OCI-LY1 (cell line): ENCODE results near the gene CSTF2.

Experiments used
- EZH2 ChIP-seq: fragments of 200-600 bp; sonication (generic), shearing (Covaris generic); IDR thresholded peaks from 2 replicates; pipeline ENCODE4 v1.8.0; 2017; ENCODE audit warnings: borderline replicate concordance, mixed run types, mild to moderate bottlenecking, antibody characterized with exemption, low read length, moderate library complexity, mixed read lengths
- TF ChIP-seq, protein P1 (sequence below): fragments of 200-600 bp; sonication (generic), shearing (Covaris generic); IDR thresholded peaks from 2 replicates; pipeline ENCODE4 v1.5.1; 2017; ENCODE audit warnings: mild to moderate bottlenecking, antibody characterized with exemption, low read length, moderate library complexity, mixed read lengths

DNA sequence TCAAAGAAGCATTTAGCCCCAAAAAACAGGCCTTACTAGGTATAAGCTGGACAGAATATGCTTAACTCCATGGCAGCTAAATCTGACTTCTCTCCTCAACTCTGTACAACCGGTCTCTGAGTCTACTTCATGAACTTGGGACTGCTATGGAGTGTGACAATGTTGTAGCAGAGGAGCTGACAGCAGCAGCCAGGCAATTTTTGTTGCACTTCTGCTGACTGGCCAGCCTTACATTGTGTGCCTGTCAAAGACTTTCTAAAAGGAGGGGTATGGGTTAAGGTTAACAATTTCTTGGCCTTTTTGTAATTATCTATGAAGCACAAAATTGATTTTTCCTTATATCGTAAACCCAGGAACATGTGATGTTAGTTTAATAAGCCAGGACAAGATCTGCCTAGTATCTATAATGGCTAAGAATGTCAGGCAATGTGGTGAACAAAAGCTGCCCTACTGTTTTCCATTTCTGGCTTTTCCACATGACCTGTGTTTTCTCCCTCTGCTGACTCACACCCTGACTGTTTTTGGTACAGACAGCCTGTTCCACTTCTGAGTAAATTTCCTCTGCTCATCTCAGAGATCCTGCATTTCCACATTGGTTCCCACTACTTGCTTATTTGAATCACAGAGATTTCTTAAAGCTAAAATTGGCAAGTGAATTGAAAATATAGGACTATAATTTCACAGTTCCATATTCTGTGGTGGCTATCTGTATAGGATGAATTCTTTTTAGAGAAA is 44.6 kb downstream of the CSTF2 start:
- TF ChIP-seq EZH2: no peak
- TF ChIP-seq, protein P1, sequence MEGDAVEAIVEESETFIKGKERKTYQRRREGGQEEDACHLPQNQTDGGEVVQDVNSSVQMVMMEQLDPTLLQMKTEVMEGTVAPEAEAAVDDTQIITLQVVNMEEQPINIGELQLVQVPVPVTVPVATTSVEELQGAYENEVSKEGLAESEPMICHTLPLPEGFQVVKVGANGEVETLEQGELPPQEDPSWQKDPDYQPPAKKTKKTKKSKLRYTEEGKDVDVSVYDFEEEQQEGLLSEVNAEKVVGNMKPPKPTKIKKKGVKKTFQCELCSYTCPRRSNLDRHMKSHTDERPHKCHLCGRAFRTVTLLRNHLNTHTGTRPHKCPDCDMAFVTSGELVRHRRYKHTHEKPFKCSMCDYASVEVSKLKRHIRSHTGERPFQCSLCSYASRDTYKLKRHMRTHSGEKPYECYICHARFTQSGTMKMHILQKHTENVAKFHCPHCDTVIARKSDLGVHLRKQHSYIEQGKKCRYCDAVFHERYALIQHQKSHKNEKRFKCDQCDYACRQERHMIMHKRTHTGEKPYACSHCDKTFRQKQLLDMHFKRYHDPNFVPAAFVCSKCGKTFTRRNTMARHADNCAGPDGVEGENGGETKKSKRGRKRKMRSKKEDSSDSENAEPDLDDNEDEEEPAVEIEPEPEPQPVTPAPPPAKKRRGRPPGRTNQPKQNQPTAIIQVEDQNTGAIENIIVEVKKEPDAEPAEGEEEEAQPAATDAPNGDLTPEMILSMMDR: no peak
